Measurements from ENCODE around the gene ZNF276. TPM values are rescaled to one million over a fixed set of nuclear protein-coding genes. Genes with fewer than 3 reads are reported as not detected.

ZNF276 gene
- polyA plus RNA-seq, 12 donors: 15.7 to 35.5 (median 20.8) TPM; not detected in 1

- DNase-seq: no peak
Measured at GRCh38 chr16:89710709-89711564, 10.4 kb upstream of the ZNF276 start.

DNA sequence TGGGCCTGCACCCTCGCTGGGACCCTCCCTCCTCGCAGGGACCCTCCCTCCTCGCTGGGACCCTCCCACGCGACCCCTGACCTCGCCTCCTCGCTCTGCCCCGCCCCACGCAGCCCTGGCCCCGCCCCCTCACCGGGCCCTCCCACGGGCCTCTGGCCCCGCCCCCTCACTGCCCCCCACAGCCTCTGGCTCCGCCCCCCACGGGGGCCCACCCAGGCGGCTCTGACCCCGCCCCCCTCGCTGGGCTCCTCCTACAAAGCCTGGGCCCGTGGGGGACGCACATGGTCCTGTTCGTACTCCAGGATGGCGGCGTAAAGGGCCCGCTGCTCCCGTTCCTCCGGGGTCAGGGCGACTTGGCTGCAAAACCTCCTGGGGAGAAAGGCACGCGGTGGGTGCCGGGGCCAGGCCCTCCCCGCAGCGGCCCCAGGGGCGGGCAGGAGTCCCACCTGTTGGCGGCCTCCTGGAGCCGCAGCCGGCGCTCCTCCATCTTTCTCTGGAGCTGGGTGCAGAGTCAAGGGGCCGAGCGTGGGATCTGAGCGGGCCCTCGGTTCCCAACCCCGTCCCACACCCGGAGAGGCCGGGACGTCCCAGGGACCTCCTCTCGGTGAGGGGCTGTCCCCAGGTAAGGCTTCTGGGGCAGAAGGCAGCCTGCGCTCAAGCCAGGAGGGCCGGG, 9.6 kb upstream of the ZNF276 start:
- DNase-seq: no peak

GRCh38 chr16:89712274-89712781, 9.0 kb upstream of the ZNF276 start:
- DNase-seq: no peak

- DNase-seq: no peak
Measured at GRCh38 chr16:89716493-89716892, 4.8 kb upstream of the ZNF276 start.

DNA sequence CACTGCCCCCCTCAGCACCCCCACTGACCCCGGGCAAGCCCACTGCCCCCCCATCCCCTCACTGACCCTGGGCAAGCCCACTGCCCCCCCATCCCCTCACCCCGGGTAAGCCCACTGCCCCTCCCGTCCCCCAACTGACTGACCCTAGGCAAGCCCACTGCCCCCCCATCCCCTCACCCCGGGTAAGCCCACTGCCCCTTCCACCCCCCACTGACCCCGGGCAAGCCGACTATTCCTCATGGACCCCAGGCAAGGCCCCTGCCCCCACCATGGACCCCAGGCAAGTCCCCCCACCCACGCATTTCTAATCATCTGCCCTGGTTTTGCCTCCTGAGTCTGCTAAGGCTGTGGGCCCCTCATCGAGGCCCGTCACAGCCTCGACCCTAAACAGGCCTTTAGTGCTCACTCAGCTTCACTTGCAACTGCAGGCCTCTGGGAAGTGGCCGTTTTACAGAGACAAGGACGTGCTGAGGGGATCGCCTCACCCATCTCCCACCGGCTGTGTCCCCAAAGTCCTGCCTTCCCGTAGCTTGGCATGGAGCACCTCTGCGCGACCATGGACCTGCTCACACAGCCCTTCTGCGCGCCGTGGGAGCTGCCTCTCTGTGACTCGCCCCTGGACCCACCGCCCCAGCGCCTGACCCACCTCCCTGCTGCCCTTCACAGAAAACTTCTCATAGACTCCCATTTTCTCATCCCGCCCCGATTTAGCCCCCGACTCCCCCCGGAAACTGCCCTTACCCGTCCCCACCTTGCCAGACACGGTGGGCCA, 4.2 kb upstream of the ZNF276 start:
- no peak for DNase-seq

GRCh38 chr16:89717688-89718505, 3.4 kb upstream of the ZNF276 start:
- DNase-seq: no peak

GRCh38 chr16:89720551-89720812, 855 bp upstream of the ZNF276 start:
- DNase-seq: no peak

DNA sequence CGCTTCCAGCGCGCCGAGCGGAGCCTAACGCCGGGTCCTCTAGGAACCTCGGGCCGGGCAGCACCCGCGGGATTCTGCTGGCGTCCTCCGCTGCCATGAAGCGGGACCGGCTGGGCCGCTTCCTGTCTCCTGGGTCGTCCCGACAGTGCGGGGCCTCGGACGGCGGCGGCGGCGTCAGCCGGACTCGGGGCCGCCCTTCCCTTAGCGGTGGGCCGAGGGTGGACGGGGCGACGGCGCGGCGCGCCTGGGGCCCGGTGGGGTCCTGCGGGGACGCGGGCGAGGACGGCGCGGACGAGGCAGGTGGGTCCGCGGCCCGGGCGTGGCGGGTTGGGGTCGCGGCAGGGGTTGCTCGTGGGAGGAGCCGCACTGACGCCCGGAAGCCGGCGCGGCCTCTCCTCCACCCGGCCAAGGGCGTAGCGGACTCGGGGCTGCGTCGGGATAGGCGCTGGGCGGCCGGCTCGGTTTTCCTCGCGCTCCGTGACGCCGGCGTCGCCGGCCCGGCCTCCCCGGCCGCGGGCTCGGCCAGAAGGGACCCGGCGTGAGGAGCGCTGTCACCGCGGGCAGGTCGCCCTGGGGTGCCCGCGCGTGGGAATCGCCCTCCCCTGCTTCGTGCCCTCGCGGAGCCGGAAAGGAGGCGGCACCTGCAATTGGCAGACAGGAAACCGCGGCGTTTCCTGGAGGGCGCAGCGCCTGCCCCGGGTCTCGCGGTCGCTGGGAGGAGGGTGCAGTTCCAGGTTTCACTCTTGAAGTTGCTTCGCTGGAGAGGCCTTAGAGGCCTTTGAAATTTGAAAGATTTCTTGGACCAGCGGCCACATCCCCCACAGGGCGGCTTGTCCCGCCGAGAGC, 432 bp downstream of the ZNF276 start:
- DNase-seq: no peak

DNA sequence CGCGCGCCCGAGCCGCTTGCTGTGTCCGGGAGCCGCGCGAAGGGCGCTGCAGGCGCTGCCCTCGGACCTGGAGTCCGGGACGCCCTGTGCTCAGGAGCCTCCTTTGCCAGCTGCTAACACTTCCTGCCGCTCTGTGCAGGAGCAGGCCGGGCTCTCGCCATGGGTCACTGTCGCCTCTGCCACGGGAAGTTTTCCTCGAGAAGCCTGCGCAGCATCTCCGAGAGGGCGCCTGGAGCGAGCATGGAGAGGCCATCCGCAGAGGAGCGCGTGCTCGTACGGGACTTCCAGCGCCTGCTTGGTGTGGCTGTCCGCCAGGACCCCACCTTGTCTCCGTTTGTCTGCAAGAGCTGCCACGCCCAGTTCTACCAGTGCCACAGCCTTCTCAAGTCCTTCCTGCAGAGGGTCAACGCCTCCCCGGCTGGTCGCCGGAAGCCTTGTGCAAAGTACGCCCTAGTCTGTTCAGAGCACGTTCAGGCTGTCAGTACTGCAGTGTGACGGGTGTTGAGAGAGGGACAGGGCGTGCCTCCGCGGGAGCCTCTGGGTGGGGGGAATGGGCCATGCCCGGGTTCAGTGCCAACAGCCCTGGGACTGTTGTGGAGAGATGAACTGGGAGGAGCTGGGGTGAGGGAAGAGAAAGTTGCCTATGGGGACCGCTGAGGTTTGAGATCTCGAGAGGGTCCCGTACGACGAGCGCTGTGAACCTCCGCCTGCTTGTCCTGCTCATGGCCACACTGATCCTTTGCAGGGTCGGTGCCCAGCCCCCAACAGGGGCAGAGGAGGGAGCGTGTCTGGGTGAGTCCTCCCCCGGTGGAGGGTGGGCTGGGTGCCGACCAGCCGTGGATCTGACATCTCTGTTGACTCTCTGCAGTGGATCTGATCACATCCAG, 1.3 kb downstream of the ZNF276 start:
- no peak for DNase-seq

DNA sequence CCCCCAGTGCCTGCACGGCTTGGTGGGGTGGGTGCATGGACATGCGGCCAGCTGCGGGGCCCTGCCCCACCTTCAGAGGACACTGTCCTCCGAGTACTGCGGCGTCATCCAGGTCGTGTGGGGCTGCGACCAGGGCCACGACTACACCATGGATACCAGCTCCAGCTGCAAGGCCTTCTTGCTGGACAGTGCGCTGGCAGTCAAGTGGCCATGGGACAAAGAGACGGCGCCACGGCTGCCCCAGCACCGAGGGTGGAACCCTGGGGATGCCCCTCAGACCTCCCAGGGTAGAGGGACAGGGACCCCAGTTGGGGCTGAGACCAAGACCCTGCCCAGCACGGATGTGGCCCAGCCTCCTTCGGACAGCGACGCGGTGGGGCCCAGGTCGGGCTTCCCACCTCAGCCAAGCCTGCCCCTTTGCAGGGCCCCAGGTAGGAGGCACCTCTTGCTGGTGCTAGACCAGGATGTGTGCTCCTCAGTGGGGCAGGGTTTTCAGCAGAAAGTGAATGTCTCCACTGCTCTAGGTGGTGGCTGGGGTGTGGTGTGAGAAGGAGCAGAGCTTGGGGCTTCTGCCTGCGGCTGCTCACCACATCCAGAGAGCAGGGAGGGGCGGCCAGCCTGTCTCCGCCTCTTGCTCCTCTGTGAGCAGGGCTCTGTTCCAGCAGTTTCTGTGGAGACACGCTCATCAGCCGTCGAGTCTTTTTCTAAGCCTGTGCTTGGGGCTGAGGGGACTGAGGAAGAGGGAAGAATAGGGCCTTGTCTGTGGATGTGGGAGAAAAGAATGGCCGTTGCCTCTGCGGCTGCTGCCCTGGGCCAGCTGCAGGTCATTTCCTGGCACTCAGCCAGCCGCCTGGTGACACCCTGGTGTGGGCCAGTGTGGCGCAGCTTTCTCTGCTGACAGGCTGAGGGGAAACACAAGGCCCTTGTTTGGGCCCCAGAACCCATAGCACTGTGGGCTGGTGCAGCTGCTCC, 2.2 kb downstream of the ZNF276 start:
- DNase-seq: no peak

DNA sequence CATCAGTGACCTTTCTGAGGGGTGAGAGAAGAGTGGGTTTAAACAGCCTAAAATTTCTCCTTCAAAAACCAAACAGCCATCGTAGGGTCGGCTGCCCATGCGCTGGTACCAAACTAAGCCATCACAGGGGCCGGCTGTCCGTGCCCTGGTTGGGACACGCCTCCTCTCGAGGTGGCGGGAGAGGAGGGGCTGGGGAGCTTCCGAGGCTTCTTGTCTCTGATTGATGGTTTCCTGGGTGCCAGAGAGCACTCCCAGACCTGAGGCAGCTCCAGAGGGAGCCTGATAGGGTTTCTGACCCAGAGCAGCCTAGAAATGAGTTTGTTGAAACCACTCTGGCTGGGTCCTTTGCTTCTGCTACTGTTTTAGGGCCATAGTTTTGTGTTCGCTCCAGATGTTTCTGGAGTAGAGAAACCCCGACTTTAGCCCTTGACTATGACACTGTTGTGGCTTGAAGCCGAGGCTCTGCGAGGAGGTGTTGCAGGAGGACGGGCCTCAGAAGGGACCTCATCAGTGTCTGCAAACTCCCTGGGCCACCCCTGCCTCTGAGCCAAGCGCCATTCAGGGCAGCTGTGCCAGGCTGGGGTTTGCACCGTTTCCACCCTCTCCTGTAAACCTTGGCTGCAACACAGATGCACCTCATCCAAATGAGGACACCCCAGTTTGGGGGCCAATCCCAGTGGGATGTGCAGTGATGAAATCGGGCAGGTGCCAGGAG, 6.2 kb downstream of the ZNF276 start:
- no peak for DNase-seq

DNA sequence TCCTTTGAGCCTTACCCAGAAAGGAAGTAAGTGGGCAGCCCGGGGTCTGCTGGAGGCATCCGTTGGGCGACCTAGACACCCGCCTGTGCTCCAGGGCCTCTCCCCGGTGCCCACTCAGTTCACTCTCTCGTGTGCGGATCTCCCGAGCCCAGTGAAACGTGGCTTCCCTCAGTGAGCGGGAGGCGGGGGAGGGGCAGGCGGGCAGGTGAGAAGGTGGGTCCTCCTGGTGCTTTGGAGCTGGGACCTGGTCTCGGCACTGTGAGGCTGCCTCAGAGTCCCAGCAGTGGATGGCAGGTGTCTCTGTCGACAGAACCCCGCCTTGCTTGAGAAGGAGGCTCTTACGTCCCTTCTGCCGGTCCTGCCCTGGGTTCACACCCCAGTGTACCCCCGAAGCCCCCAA, 8.0 kb downstream of the ZNF276 start:
- DNase-seq: no peak

GRCh38 chr16:89729863-89730593, 8.7 kb downstream of the ZNF276 start:
- no peak for DNase-seq

DNA sequence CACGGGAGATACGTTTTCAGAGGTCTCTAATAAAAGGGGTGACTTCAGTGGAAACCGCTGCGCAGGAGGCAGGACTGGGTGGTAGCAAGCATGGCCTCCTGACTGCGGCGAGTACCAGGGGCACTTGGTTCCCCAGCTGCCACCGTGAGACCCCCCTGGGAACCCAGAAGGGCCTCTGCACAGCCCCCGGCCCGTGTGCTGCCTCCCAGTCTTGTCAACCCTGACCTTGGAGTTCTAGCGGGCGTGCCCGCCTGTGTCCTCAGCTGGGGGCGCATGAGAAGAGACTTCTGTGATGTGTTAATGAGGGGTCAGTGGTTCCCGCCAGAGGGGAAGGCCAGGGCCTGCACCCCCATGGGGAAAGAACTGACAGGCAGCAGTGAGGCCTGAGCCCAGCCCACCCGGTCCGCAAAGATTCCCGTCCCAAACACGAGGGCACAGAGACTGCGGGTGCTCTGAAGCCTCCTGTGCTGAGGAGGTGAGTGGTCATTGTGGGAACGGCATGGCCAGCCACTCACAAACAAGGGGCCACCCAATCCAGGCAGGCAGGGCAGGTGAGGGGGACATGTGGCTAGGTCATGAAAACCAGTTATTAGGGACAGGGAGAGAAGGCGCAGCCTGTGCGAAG, 9.4 kb downstream of the ZNF276 start:
- DNase-seq: no peak

DNA sequence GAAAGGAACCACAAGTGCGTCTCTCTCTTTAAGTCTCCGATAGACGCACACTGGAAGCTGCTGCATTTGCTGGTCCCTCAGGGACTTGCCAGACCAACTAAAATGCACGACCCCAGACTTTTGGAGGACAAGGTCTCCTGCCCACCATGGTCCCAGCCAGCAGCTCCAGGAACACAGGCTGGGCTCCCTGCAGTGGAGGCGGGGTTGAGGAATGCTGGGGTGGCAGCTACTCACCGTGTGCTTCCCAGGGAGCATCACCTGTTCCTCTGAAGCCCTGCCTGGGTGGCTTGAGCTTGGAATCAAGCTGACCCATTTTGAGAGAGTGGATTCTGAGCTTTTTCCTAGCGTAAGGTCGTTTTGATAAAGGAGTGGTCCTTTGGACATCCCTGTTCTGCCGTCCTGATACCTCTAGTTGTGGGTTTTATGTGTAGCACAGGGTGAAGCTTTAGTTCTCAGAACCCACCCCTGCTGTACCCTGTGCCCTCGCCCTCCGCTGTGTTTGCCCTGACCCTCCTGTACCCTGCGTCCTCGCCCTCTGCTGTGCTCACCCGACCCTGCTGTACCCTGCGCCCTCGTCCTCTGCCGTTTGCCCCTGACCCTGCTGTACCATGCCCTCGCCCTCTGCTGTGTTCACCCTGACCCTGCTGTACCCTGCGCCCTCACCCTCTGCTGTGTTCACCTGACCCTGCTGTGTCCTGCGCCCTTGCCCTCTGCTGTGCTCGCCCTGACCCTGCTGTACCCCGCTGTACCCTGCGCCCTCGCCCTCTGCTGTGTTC, 11.0 kb downstream of the ZNF276 start:
- DNase-seq: no peak

DNA sequence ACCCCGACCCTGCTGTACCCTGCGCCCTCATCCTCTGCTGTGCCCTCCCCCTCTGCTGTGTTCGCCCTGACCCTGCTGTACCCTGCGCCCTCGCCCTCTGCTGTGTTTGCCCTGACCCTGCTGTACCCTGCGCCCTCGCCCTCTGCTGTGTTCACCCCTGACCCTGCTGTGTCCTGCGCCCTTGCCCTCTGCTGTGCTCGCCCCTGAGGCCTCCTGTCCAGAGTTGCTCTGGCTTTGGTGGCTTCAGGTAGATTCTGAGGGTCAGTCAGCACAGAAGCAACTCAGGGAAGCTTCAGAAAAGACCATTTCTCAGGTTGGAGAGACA, 11.5 kb downstream of the ZNF276 start:
- no peak for DNase-seq

Measured in muscle of arm (tissue), 12 donors.